H9 (cell line): ENCODE measurements around the gene A4GNT. TPM values are rescaled to one million over a fixed set of nuclear protein-coding genes. Genes with fewer than 3 reads are reported as not detected.

Experiments
- DNase-seq: peaks from one replicate; pipeline ENCODE4 v3.0.0-alpha.2; 2017
- H2AFZ ChIP-seq: one replicate; pipeline ENCODE4 v1.6.1; 2013; ENCODE audit warnings: mild to moderate bottlenecking, low read length, control low read depth, moderate library complexity
- H2AK5ac ChIP-seq: 2 replicates; pipeline ENCODE4 v1.6.1; 2013; ENCODE audit warnings: low read length, control low read depth, mixed read lengths; ENCODE audit not compliant: insufficient read length
- H2BK120ac ChIP-seq: one replicate; pipeline ENCODE4 v1.6.1; 2013; ENCODE audit warnings: low read depth, mild to moderate bottlenecking, low read length, control low read depth, inconsistent platforms; ENCODE audit not compliant: poor library complexity, severe bottlenecking
- H2BK12ac ChIP-seq: 2 replicates; pipeline ENCODE4 v1.6.1; 2013; ENCODE audit warnings: low read length, control low read depth, mixed read lengths, low read depth; ENCODE audit not compliant: insufficient read length
- H2BK15ac ChIP-seq: 2 replicates; pipeline ENCODE4 v1.6.1; 2013; ENCODE audit warnings: low read depth, low read length, control low read depth
- H2BK20ac ChIP-seq: one replicate; pipeline ENCODE4 v1.6.1; 2013; ENCODE audit warnings: low read depth, mild to moderate bottlenecking, low read length, control low read depth, inconsistent platforms; ENCODE audit not compliant: poor library complexity, severe bottlenecking
- H2BK5ac ChIP-seq: 2 replicates; pipeline ENCODE4 v1.6.1; 2013; ENCODE audit warnings: low read length, control low read depth, mixed read lengths; ENCODE audit not compliant: insufficient read length
- H3K14ac ChIP-seq: 2 replicates; pipeline ENCODE4 v1.6.1; 2013; ENCODE audit warnings: low read length, control low read depth; ENCODE audit not compliant: insufficient read depth
- H3K18ac ChIP-seq: 2 replicates; pipeline ENCODE4 v1.6.1; 2013; ENCODE audit warnings: low read depth, mild to moderate bottlenecking, mixed read lengths, low read length, control low read depth; ENCODE audit not compliant: insufficient read length
- H3K23ac ChIP-seq: 2 replicates; pipeline ENCODE4 v1.6.1; 2013; ENCODE audit warnings: low read length, control low read depth, mixed read lengths, low read depth; ENCODE audit not compliant: insufficient read length
- H3K23me2 ChIP-seq: 2 replicates; pipeline ENCODE4 v1.6.1; 2013; ENCODE audit warnings: low read depth, mild to moderate bottlenecking, mixed read lengths, low read length, control low read depth; ENCODE audit not compliant: insufficient read length, poor library complexity, severe bottlenecking
- H3K27ac ChIP-seq: 2 replicates; pipeline ENCODE4 v1.5.1; 2013; ENCODE audit warnings: low read length, control low read depth, mixed read lengths, low read depth; ENCODE audit not compliant: insufficient read length
- H3K27me3 ChIP-seq: 2 replicates; pipeline ENCODE4 v1.6.1; 2013; ENCODE audit warnings: low read length, control low read depth, inconsistent platforms; ENCODE audit not compliant: insufficient read depth
- H3K4ac ChIP-seq: 2 replicates; pipeline ENCODE4 v1.6.1; 2013; ENCODE audit warnings: low read depth, mild to moderate bottlenecking, control low read depth, inconsistent platforms, low read length, moderate library complexity
- H3K4me1 ChIP-seq: 2 replicates; pipeline ENCODE4 v1.6.1; 2013; ENCODE audit warnings: low read length, control low read depth, inconsistent platforms; ENCODE audit not compliant: insufficient read depth
- H3K4me2 ChIP-seq: 2 replicates; pipeline ENCODE4 v1.6.1; 2013; ENCODE audit warnings: low read length, control low read depth, mixed read lengths; ENCODE audit not compliant: insufficient read length, insufficient read depth
- H3K56ac ChIP-seq: 2 replicates; pipeline ENCODE4 v1.6.1; 2013; ENCODE audit warnings: low read depth, mild to moderate bottlenecking, mixed read lengths, low read length, control low read depth; ENCODE audit not compliant: insufficient read length
- H3K79me1 ChIP-seq: 2 replicates; pipeline ENCODE4 v1.6.1; 2013; ENCODE audit warnings: low read depth, mild to moderate bottlenecking, moderate library complexity, low read length, control low read depth, inconsistent platforms; ENCODE audit not compliant: insufficient read depth, poor library complexity, severe bottlenecking
- H3K79me2 ChIP-seq: 2 replicates; pipeline ENCODE4 v1.6.1; 2013; ENCODE audit warnings: low read length, control low read depth, inconsistent platforms; ENCODE audit not compliant: insufficient read depth
- H3K9ac ChIP-seq: 2 replicates; pipeline ENCODE4 v1.6.1; 2013; ENCODE audit warnings: low read length, control low read depth, mixed read lengths; ENCODE audit not compliant: insufficient read length; ENCODE audit errors: extremely low read depth
- H3K9me3 ChIP-seq: one replicate; pipeline ENCODE4 v1.6.1; 2013; ENCODE audit warnings: low read depth, low read length, inconsistent platforms; ENCODE audit not compliant: control insufficient read depth
- H3T11ph ChIP-seq: one replicate; pipeline ENCODE4 v1.6.1; 2013; ENCODE audit warnings: mild to moderate bottlenecking, low read length, control low read depth, inconsistent platforms
- H4K20me1 ChIP-seq: one replicate; pipeline ENCODE4 v1.6.1; 2013; ENCODE audit not compliant: control insufficient read depth, insufficient read length, insufficient read depth
- H4K5ac ChIP-seq: 2 replicates; pipeline ENCODE4 v1.6.1; 2013; ENCODE audit warnings: low read depth, mild to moderate bottlenecking, mixed read lengths, low read length, control low read depth; ENCODE audit not compliant: insufficient read length
- H4K8ac ChIP-seq: replicated peaks from 2 replicates; pipeline ENCODE4 v1.6.1; 2013; ENCODE audit warnings: low read length, control low read depth, mixed read lengths, low read depth; ENCODE audit not compliant: insufficient read length
- H4K91ac ChIP-seq: 2 replicates; pipeline ENCODE4 v1.6.1; 2013; ENCODE audit warnings: low read depth, mild to moderate bottlenecking, moderate library complexity, mixed read lengths, low read length, control low read depth; ENCODE audit not compliant: insufficient read length
- H3K27ac Mint-ChIP-seq, 3 experiments: 2 replicates in 2 of 3; 3 replicates in 1 of 3; pipeline ENCODE4 v1.8.0; 2020 to 2021; ENCODE audit warnings: mixed read lengths in 3 of 3, mild to moderate bottlenecking in 1 of 3, moderate library complexity in 1 of 3
- H3K27me3 Mint-ChIP-seq: 2 replicates; pipeline ENCODE4 v1.8.0; 2021; ENCODE audit warnings: low read depth, mild to moderate bottlenecking, moderate library complexity, mixed read lengths
- H3K36me3 Mint-ChIP-seq, 3 experiments: 2 replicates in 2 of 3; 3 replicates in 1 of 3; pipeline ENCODE4 v1.8.0; 2020 to 2021; ENCODE audit warnings: low read depth in 3 of 3, mixed read lengths in 3 of 3; ENCODE audit not compliant: insufficient read depth in 1 of 3
- H3K4me1 Mint-ChIP-seq, 2 experiments: 2 replicates each; pipeline ENCODE4 v1.8.0; 2020; ENCODE audit warnings: mixed read lengths in 2 of 2
- H3K4me3 Mint-ChIP-seq, 2 experiments: 2 replicates in 1 of 2; 3 replicates in 1 of 2; pipeline ENCODE4 v1.8.0; 2020 to 2021; ENCODE audit warnings: mild to moderate bottlenecking in 2 of 2, mixed read lengths in 2 of 2, moderate library complexity in 1 of 2
- H3K9me3 Mint-ChIP-seq, 2 experiments: 2 replicates in 1 of 2; 3 replicates in 1 of 2; pipeline ENCODE4 v1.8.0; 2020; ENCODE audit warnings: mild to moderate bottlenecking in 2 of 2, mixed read lengths in 2 of 2, moderate library complexity in 1 of 2
- WGBS: extraction: QIAGEN DNeasy Blood & Tissue Kit; methylation state at CpG from one replicate; pipeline ENCODE4 v1.1.7; 2013; ENCODE audit warnings: missing lambda C conversion rate, low lambda C conversion rate, mixed read lengths; ENCODE audit not compliant: insufficient read length; ENCODE audit errors: extremely low coverage; 5-methylcytosine and 5-hydroxymethylcytosine counted together
- total RNA-seq: library from RNA; stranded (reverse); gene quantifications from 2 replicates; pipeline ENCODE4 v1.2.1, GENCODE V29; 2021
- TF ChIP-seq, protein P1 (sequence below): fragments of 200-600 bp; sonication (generic); conservative IDR thresholded peaks from 3 replicates; pipeline ENCODE4 v1.8.0; 2021; ENCODE audit warnings: antibody characterized with exemption, mild to moderate bottlenecking

The A4GNT gene
- total RNA-seq, 1 experiment from 2014 or later, result not detected

GRCh38 chr3:138097192-138098172 lies 34.7 kb downstream of the A4GNT start:
- Mint-ChIP-seq H3K36me3 (peaks cover 29 to 45% (median 41%) of the 10 kb centered on the region in 3 experiments), H3K27me3 (no peaks in the 10 kb centered on the region), H3K9me3 (peaks cover 0 to 3% of the 10 kb centered on the region in 2 experiments; a peak in 1 of 5 replicates), H3K27ac (no peak overlapping the region), H3K4me3 (no peak overlapping the region), H3K4me1 (peaks cover 20 to 31% of the 10 kb centered on the region in 2 experiments)
- Histone ChIP-seq H2AFZ (no peak overlapping the region), H3K18ac (no peak overlapping the region), H3K27me3 (no peaks in the 10 kb centered on the region), H2AK5ac (no peak overlapping the region), H3K56ac (no peak overlapping the region), H3K9ac (no peak overlapping the region), H2BK15ac (no peak overlapping the region), H3K79me1 (no peaks in the 10 kb centered on the region), H4K5ac (no peak overlapping the region), H3K27ac (no peak overlapping the region), H3K9me3 (no peaks in the 10 kb centered on the region), H3K79me2 (no peaks in the 10 kb centered on the region), H3K4ac (no peak overlapping the region), H4K91ac (no peak overlapping the region), H3K14ac (no peak overlapping the region), H3K23me2 (no peaks in the 10 kb centered on the region), H2BK5ac (no peak overlapping the region), H3T11ph (no peak overlapping the region), H3K4me1 (no peaks in the 10 kb centered on the region), H3K4me2 (no peak overlapping the region), H2BK20ac (no peak overlapping the region), H4K20me1 (no peaks in the 10 kb centered on the region), H4K8ac (no peak overlapping the region), H2BK120ac (no peak overlapping the region), H2BK12ac (no peak overlapping the region), H3K23ac (no peak overlapping the region)
- DNase-seq, result peak; percentile 61
- WGBS, result no CpG with 5 or more reads among the region's 12 CpGs
- TF ChIP-seq, protein P1, sequence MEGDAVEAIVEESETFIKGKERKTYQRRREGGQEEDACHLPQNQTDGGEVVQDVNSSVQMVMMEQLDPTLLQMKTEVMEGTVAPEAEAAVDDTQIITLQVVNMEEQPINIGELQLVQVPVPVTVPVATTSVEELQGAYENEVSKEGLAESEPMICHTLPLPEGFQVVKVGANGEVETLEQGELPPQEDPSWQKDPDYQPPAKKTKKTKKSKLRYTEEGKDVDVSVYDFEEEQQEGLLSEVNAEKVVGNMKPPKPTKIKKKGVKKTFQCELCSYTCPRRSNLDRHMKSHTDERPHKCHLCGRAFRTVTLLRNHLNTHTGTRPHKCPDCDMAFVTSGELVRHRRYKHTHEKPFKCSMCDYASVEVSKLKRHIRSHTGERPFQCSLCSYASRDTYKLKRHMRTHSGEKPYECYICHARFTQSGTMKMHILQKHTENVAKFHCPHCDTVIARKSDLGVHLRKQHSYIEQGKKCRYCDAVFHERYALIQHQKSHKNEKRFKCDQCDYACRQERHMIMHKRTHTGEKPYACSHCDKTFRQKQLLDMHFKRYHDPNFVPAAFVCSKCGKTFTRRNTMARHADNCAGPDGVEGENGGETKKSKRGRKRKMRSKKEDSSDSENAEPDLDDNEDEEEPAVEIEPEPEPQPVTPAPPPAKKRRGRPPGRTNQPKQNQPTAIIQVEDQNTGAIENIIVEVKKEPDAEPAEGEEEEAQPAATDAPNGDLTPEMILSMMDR, result peak; percentile 71
